GM19238 (cell line): ENCODE data around the gene NTN1.

ENCODE experiments used
- DNase-seq: peaks from one replicate; pipeline ENCODE4 v3.0.0; 2011; ENCODE audit warnings: low spot score; ENCODE audit not compliant: insufficient read length

NTN1 gene

DNA sequence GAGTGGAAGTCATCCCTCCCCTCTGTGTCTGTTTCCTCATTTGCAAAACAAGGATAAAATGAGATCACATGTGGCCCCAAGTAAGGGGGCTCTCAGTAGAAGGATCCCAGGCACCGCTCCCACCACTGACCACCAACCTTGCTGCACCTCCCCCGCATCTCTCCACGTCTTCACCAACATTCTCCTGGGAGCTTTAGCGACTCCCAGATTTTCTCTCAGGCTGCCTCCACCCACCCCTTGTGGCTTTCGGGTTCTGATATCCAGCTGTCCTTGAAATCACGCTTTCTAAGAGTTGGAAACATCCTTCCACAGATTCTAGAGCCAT is 16.4 kb upstream of the NTN1 start:
- no peak for DNase-seq

DNA sequence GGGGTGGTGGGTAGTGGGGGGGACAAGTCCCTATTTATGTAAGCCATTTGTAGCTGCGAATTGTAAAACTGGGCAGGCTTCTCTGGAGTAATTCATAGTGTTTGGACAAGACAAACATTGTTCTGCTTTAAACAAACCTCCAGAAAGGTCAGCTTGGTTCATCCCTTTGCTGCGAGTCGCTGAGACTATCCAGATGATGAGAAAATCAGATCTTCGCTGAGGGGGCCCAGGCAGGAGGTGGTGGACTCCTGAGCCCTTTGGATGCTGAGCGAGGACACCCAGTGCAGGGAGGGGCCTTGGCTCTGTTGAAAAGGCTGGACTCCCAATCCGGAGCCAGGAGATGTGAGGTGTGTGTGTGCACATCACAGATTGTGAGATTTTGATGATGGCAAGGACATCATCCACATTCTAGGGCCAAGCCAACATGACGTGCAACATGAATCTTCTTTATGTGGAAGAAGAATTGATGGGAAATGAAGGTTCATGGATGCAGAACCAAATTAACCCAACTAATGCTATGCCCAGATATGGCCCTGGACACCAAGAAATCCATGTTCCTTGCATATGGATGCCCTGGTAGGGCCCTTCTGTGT is 15.0 kb upstream of the NTN1 start:
- DNase-seq, result no peak

DNA sequence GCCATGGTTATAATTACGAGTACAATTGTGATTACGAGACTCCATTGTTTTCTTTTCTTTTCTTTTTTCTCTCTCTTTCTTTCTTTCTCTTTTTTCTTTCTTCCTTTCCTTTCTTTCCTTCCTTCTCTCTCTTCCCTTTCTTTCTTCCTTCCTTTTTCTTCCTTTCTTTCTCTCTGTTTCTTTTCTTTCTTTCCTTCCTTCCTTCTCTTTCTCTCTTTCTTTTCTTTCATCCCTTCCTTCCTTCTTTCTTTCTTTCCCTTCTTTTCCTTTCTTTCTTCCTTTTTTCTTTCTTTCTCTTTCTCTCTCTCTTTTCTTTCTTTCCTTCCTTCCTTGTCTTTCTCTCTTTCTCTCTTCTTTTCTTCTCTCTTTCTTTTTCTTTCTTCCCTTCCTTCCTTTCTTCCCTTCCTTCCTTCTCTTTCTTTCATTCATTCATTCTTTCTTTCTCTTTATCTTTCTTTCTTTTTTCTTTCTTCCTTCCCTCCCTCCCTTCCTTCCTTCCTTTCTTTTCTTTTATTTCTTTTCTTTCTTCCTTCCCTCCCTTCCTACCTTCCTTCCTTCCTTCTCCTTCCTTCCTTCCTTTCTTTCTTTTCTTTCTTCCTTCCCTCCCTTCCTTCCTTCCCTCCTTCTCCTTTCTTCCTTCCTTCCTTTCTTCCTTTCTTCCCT is 14.1 kb upstream of the NTN1 start:
- DNase-seq, result no peak

DNA sequence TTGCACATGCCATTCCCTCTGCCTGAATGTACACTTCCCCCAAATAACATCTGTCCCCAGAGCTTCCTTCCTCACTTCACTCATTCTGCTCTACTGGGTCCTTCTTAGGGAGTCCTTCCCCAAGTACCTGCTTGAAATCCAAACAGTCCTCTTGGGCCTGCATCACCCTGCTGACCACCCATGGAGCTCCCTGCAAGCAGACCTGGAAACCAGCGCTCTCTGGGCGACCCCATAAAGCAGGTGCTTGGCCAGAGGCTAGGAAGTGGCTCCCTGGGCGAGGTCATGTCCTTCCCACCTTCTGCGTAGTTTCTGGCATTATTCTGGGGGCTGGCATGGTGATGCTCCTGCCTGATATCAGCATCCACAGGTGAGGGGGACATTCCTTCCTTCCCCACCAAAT is 12.2 kb upstream of the NTN1 start:
- no peak for DNase-seq

DNA sequence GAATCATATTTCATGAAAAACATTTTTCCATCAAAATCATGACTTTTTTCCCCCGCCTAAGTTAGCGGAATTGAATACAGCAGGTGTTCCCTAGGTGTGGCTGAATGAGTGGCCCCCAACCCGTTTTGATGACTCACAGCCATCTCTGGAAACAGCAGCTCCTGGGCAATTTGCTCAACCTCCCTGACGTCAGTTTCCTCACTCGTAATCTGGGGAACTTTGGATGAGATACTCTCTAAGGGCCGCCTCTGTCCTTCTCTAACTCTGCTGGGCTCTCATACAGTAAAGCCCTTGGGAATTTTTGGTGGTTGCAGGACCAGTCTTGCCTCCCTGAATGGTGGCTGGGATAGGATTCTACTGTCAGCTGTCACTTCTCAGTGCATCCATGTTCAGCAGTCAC is 11.6 kb upstream of the NTN1 start:
- no peak for DNase-seq

DNA sequence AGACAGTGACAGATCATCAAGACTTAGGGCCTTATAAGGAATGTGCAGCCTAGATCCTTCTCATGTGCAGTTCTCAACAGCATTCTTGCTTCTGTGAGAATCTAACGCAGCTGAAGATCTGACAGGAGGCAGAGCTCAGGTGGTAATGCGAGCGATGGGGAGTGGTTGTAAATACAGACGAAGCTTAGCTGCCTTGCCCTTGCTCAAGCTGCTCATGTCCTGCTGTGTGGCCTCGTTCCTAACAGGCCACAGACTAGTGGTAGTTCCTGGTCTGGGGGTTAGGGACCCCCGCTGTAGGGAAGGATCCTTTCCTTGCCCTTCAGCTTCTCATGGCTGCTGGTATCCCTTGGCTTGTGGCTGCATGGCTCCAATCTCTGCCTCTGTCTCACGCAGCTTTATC is 10.3 kb upstream of the NTN1 start:
- no peak for DNase-seq

DNA sequence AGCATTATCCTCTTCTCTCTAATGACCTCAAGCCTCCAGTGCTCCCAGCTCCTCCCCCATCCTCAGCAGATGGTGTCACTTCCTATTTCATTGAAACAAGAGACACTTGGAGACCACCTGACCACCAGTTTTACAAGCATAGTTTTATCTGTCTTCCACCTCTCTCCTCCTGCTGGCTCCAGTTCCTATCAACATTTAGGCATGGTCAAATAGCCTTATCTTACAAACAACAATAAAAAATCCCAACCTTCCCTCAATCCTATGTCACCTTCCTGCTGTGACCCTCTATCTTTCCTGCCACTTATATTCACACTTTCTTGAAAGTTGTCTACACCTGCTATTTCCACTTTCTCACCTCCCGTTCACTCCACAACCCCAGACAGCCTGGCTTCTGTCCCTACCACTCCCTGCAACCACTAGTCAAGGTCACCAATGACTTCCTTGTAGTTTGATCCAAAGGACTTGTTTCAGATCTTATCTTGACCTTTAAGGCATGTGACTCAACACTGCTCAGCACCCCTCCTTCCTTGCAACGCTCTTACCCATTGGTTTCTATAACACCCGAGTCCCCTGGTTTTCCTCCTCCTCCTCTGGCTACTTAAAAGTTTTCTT is 4.3 kb upstream of the NTN1 start:
- no peak for DNase-seq

DNA sequence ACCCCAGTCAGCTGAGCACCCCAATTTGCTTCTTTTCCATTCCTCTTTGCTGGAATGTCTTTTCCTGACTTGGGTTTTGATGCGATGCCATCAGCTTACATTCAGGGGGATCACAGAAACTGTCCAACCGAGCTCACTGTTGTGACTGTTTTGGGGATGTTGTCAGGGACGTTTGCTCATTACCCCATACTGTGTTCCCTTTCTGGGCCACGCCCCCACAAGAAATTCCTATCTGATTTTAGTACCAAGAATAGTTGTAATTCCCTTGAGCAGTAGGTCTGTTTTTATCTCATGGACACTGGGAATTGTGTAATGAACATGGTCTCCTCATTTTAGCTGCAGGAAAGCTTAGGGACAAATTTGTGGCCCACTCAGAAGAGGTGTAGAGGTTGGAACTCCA is 2.6 kb upstream of the NTN1 start:
- DNase-seq, result no peak

DNA sequence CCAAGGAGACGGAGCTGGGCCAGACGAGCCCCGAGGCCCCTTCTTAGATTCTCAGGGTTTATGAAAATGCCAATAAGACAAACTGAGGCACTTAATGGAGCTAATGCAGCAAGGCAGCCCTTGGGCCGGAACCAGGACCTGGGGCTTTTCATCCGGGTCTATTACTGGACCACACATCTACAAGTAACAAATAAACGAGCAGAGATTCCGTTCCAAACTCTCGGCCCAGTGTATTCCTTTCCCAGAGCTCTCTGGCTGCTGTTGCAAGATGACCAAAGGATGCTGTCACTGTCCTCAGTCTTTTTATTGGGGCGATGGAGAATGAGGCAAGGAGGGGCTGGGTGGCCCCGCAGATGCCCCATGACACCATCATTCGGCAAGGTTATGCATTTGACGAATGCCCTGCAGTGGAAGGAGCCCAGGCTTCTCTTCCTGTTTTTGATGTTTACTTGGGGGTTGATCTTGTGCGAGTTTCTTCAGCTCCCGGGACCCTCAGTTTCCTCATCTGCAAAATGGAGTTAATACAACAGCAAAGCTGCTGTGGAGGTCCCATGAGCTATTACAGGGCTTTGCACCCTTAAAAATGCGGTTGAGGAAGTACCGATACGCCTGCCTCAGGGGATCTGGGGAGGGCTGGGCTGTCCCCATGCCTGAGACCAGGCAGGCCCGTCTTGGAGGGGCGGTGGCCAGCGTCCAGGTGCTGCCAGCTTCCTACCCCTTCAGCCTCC is 1.1 kb upstream of the NTN1 start:
- DNase-seq, result no peak

DNA sequence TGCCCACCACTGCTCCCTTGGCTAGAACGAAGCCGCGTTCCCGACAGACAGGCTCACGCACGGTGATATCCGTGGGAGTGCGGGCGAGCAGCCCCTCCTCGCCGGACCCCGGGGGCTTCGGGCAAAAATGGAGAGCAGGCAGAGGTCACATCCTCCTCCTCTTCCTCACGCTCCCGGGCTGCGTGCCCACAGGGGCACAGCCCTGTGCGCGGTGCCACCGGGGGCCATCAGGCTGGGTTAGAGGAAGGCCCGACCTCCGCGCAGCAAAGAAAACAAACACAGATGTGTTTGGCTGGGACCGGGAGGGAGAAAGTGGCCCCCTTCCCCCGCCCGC is 519 bp upstream of the NTN1 start:
- no peak for DNase-seq

DNA sequence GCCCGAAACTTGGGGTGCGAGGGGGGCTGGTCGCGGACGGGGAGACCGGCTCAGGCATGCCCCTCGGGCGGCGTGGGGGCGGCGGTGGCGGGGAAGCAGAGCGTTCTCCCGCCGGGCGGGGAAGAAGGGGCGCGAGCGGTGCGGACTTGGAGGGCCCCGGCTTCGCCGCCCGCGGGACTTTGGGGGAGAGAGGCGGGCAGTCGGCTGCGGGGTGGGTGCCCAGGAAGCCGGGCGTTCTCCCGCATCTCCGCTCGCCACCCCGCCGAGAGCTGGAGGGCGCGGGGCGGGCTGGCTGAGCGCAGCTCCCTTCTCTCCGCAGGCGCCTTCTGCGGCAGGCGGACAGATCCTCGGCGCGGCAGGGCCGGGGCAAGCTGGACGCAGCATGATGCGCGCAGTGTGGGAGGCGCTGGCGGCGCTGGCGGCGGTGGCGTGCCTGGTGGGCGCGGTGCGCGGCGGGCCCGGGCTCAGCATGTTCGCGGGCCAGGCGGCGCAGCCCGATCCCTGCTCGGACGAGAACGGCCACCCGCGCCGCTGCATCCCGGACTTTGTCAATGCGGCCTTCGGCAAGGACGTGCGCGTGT is 772 bp downstream of the NTN1 start:
- no peak for DNase-seq

DNA sequence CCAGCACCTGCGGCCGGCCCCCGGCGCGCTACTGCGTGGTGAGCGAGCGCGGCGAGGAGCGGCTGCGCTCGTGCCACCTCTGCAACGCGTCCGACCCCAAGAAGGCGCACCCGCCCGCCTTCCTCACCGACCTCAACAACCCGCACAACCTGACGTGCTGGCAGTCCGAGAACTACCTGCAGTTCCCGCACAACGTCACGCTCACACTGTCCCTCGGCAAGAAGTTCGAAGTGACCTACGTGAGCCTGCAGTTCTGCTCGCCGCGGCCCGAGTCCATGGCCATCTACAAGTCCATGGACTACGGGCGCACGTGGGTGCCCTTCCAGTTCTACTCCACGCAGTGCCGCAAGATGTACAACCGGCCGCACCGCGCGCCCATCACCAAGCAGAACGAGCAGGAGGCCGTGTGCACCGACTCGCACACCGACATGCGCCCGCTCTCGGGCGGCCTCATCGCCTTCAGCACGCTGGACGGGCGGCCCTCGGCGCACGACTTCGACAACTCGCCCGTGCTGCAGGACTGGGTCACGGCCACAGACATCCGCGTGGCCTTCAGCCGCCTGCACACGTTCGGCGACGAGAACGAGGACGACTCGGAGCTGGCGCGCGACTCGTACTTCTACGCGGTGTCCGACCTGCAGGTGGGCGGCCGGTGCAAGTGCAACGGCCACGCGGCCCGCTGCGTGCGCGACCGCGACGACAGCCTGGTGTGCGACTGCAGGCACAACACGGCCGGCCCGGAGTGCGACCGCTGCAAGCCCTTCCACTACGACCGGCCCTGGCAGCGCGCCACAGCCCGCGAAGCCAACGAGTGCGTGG is 1.5 kb downstream of the NTN1 start:
- no peak for DNase-seq

DNA sequence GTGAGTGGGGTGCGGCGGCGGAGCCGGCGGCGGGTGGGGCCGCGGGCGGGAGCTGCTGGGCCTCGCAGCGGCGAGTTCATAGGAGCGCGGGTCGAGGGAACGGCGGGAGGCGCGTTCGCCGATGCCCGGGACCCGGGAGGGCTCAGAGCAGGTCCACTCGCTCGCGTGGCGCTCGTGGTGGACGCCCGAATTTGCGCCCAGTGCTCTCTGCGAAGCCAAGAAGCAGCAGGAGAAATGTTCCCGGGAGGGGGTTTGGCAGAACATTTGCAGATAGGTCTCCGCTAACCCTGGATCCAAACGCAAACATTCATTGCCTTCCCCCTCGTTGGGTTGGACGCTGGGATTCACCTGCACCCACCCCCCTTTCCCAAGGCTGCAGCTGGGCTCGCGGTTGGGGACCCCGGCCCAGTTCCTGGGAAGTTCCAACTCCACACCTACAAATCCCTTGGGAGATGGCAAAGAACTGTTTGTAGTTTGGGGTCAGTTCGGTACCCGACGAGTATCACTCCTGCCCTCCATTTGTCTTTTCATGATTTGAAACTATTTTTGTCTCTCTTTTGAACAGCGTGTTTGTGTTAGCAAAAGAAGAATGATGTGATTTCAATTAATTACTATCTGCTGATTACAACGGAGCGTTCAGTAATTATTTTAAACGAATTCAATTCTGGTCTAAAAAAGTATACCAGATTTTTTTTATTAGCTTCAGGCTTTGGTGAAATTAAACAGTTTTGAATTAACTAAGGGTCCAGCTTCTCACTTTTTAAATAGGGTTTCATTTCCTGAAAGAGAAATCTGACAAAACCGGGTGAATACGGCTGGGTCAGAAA is 2.3 kb downstream of the NTN1 start:
- DNase-seq, result no peak

DNA sequence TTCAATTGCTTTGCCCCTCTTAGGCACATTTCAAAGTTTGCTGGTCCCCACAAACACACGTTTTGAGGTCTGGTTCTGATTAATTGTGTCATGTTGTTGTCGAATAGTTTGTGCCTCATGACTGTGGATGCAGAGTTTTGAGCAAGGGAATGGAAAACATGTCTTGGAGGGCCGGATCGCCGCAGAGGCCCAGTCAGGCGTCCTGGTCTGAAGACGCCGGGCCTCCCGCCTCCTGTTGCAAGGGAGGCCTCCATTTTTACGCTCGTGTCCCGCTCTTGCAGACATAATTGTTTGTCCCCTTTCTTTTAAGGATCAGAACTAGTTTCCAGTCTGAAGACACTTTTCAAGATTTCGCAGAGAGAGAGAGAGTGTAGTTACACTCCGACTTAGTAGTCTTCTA is 3.2 kb downstream of the NTN1 start:
- DNase-seq, result no peak

DNA sequence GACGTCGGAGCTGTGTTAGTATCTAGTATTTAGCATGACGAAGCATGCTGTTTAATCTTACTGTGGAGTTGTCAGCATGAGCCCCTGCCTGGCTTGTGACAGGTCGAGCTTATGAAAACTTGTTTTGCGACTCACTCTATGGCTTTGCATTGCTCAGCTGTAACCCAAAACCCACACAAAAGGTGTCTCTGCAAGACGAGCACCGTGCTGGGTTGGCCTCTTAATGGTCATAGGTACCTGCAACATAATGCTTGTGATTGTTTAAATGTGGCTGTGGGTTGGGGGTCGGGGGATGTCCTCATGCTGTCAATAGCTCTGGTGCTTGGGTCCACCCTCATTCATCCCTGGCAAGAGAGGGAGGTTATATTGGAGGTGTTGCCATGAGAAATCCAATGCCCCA is 5.4 kb downstream of the NTN1 start:
- DNase-seq, result no peak

DNA sequence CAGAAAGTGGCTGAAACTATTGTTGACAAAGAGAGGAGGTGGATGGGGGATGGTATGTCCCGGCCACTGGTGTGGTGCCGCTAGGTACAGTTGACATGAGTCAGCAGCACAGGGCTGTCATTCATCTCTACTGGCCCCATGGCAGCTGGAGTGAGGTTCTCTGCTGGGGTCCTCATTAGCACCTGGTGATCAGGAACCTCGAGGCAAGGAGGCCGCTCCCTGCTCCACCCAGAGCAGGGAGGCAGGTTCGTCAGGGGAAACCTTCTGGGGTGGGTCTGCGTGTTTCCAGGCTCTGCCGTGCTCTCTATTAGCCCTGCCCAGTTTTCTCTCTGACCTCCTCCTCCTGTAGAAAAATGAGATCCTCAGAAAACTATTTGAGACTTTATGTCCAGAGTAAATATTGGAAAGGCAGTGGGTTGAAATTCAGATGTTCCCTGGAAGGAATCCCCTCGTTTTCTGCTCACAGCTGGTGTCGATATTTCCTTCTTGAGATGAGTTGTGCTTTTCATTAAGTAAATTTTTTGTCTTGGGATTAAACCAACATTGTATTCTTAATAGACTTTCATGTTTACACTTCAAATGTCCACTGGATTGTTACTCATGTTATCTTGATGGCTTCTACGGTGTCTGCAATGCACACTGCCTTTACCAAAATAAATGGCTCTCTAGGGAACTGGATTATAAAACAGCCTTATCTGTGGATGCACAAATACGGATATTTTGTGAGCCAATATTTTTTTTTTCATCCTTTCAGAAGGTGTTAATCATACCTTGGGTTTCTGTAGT is 7.1 kb downstream of the NTN1 start:
- no peak for DNase-seq

DNA sequence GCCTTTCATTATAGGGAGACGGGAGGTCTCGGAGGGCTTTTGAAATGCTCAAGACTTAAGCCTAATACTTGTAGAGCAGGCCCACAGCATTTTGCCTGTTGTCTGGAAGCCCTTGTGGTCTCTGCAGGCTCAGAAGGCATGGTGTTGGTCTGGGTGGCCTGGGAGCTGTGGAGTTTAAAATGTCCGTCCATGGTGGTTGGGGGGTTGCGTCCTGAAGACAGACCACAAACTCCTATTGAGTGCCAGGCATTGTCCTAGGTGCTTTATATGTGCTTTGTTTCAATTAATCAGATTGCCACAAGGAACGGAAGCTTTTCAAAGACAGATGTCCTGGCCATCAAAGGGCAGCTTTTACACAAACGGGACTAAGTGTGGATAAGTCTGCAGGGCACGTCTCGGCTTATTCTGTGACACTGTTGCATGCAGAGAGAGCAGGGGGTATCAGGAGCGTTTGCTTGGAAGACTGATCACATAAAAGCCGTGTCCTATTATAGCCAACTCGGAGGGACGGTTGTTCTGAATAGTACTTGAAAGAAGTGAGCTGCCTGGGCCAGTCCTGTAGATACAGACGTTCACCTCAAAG is 7.8 kb downstream of the NTN1 start:
- DNase-seq, result no peak

DNA sequence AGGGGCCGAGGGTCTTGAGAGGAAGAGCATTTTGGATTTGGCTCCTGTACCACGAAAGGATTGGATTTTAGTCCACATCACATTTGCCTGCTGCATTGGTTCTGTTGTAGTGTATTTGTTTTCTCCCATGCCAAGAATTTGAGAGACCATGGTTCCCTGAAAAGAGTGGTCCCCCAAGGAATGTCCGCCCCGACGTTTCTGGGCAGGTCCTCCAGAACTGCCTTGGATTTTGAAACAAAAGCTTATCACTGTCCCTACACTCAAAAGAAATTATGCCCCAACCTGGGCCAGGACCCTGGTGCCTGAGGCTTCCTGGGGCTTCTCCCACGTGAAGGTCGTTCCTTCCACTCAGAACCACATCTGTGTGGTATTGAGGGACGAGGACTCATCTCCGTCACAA is 10.8 kb downstream of the NTN1 start:
- no peak for DNase-seq

DNA sequence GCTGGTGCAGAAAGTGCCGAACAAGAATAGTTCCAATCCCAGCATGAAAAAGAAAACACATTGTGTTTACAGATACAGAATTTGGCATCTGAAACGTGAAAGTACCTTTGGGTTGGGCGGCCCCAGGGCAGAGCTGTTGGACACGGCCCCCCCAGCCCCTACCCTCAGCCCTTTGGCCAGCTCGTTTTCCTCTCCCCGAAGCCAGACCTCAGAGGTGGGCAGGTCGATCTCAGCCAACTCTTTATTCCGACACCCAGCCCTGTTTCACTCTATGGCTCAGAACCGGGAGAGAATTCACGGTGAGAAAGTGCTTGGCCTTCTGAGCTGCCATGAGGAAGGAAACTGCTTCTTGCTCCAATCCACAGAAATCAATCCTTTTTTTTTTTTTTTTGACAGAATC is 11.3 kb downstream of the NTN1 start:
- DNase-seq, result no peak

DNA sequence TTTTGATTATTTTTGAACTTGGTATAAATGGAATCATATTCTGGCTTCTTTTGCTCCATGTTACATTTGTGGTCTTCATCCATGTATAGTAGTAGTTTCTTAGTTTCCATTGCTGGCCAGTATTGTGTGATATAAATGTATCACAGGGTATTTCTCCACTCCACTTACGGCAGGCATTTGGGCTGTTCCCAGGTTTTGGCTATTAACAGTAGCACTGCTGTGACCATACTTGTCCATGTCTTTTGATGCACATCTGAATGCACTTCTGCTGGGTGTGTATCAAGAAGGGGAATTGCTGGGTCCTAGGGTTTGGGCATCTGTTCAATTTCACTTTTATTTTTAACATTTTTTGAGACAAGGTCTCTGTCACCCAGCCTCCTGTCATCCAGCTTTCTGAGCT is 13.9 kb downstream of the NTN1 start:
- no peak for DNase-seq
